Activated CD4-positive, alpha-beta memory T cell treated with anti-CD3 and anti-CD28 coated beads for 36 hours (primary cell): ENCODE data around the gene AK4. TPM values are rescaled to one million over a fixed set of nuclear protein-coding genes. Genes with fewer than 3 reads are reported as not detected.
"Not testable (repeated sequence)": the region's sequence is repeated elsewhere in the genome, so short reads cannot be mapped to it uniquely, and the experiment has no call there.

ENCODE experiments used
- CTCF ChIA-PET: fragments of 350-600 bp; sonication (Branson Sonifier 250); formaldehyde crosslinking; loops from one replicate; lab custom pipeline; 2021; ENCODE audit warnings: antibody characterized with exemption, inconsistent platforms; lab: Charles Lee
- POLR2A ChIA-PET: fragments of 350-600 bp; sonication (Branson Sonifier 250); formaldehyde crosslinking; loops from one replicate; lab custom pipeline; 2021; ENCODE audit warnings: antibody characterized with exemption; lab: Charles Lee
- DNase-seq: peaks from one replicate; pipeline ENCODE4 v3.0.0-alpha.2; 2020
- H3K27ac Mint-ChIP-seq: one replicate; pipeline ENCODE4 v1.8.0; 2021; ENCODE audit warnings: mixed read lengths
- H3K27me3 Mint-ChIP-seq: one replicate; pipeline ENCODE4 v1.8.0; 2021; ENCODE audit warnings: mixed read lengths
- H3K36me3 Mint-ChIP-seq: one replicate; pipeline ENCODE4 v1.8.0; 2021; ENCODE audit warnings: mixed read lengths
- H3K4me1 Mint-ChIP-seq: one replicate; pipeline ENCODE4 v1.8.0; 2021; ENCODE audit warnings: low read depth, mixed read lengths
- H3K4me3 Mint-ChIP-seq: one replicate; pipeline ENCODE4 v1.8.0; 2021; ENCODE audit warnings: mild to moderate bottlenecking, mixed read lengths
- H3K9me3 Mint-ChIP-seq: one replicate; pipeline ENCODE4 v1.8.0; 2021; ENCODE audit warnings: mixed read lengths
- intact Hi-C: fragments of 100-400 bp; cut with micrococcal nuclease; formaldehyde crosslinking; loops from one replicate; pipeline ENCODE4 v1.15.1; 2023
- total RNA-seq, 2 experiments: library from RNA; stranded (reverse); gene quantifications; one replicate each; pipeline ENCODE4 v1.2.3, GENCODE V29; 2021

Gene AK4
- total RNA-seq, 2 experiments from 2014 or later, result 42.7 to 45.5 TPM

DNA sequence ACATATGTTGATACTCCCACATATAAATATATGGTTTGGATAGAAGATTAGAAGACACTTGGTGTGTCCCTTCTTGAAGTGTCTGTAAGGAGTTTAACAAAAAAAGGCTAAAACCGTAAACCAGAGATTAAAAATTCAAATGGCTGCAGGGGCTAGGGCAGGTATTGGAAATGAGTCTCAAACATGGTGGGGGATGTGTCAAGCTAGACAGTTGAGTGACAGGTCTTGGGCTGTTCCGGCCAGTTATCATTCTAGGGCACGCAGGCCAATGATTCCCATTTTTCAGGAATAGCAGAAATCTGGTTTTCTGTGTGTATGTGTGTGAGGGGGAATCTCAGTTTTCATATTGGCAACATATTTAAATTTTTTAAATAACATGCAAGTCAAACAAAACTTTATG is 77.2 kb downstream of the AK4 start:
- Mint-ChIP-seq H3K4me1 (no peaks in the 10 kb centered on the region), H3K27me3 (peaks cover 17% of the 10 kb centered on the region), H3K36me3 (peaks cover 7% of the 10 kb centered on the region), H3K27ac (no peak overlapping the region), H3K4me3 (no peak overlapping the region), H3K9me3 (no peaks in the 10 kb centered on the region)
- ChIA-PET POLR2A (no interaction called here), CTCF (interaction anchor here (1.0 kb wide), 1 partner anchor 462 kb away, joined by 3 read pairs; no protein-coding TSS in a partner anchor)
- intact Hi-C loops, result no loop called here
- DNase-seq, result no peak

DNA sequence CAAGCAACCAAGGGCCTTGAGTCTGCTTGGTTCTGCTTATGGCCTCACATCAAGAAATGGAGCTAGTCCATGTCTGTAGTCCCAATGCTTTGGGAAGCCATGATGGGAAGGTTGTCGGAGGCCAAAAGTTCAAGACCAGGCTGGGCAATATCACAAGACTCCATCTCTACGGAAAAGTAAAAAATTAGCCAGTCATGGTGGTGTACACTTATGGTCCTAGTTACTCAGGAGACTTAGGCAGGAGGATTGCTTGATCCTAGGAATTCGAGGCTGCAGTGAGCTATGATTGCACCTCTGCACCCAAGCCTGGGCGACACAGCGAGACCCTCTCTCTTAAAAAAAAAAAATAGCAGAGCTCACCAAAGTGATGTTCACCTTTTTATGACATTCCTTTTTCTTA is 81.2 kb downstream of the AK4 start:
- H3K9me3 Mint-ChIP-seq, result no peaks in the 10 kb centered on the region
- H3K27me3 Mint-ChIP-seq, result peaks cover 19% of the 10 kb centered on the region
- no peak overlapping the region for H3K27ac Mint-ChIP-seq
- no peak for DNase-seq
- ChIA-PET POLR2A (interaction anchor here (0.6 kb wide), 1 partner anchor 1013 kb away, joined by 4 read pairs; no protein-coding TSS in a partner anchor), CTCF (interaction anchor here (0.5 to 1.6 kb wide), 2 partner anchors 459 to 1984 kb away, joined by 3 to 9 read pairs; no protein-coding TSS in a partner anchor)
- intact Hi-C loops, result no loop called here
- no peak overlapping the region for H3K4me3 Mint-ChIP-seq
- H3K4me1 Mint-ChIP-seq, result peaks cover 17% of the 10 kb centered on the region
- H3K36me3 Mint-ChIP-seq, result peaks cover 7% of the 10 kb centered on the region

DNA sequence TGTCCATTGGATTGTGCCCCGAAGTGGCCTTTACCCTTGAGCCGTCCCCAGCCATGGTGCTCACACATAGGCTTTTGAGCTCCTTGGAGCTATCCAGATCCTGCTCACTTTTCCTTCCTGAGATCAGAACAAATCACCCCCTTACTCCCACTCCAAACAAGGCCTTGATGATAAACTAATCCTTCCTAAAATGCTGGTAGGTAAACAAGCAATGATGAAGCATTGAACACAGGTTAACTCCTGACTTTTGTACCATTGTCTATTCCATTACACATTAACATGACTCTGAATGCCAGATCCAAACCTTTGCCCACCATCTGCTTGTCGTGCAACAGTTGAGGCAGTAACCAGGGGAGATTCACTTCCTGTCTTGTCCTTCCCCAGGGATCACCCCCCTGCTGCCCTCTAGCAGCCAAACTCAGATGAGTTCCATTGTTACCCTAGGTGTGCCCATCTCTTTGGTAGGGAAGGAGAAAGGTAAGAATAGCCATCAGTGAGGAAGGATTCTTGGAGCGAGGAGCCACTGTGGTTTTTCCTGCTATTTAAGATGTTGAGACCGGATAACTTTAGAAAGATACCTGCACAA is 81.8 kb downstream of the AK4 start:
- Mint-ChIP-seq H3K4me3 (no peak overlapping the region), H3K36me3 (peaks cover 5% of the 10 kb centered on the region), H3K9me3 (no peaks in the 10 kb centered on the region), H3K4me1 (peaks cover 17% of the 10 kb centered on the region), H3K27me3 (peaks cover 13% of the 10 kb centered on the region), H3K27ac (no peak overlapping the region)
- DNase-seq, result no peak
- intact Hi-C loops, result loop anchor here (1.0 to 10.0 kb wide), 4 partner anchors 16 to 1012 kb away; no protein-coding TSS in a partner anchor
- CTCF ChIA-PET, result interaction anchor here (0.5 to 1.6 kb wide), 2 partner anchors 458 to 1984 kb away, joined by 3 to 9 read pairs; no protein-coding TSS in a partner anchor
- POLR2A ChIA-PET, result interaction anchor here (0.6 kb wide), 1 partner anchor 1013 kb away, joined by 4 read pairs; no protein-coding TSS in a partner anchor

DNA sequence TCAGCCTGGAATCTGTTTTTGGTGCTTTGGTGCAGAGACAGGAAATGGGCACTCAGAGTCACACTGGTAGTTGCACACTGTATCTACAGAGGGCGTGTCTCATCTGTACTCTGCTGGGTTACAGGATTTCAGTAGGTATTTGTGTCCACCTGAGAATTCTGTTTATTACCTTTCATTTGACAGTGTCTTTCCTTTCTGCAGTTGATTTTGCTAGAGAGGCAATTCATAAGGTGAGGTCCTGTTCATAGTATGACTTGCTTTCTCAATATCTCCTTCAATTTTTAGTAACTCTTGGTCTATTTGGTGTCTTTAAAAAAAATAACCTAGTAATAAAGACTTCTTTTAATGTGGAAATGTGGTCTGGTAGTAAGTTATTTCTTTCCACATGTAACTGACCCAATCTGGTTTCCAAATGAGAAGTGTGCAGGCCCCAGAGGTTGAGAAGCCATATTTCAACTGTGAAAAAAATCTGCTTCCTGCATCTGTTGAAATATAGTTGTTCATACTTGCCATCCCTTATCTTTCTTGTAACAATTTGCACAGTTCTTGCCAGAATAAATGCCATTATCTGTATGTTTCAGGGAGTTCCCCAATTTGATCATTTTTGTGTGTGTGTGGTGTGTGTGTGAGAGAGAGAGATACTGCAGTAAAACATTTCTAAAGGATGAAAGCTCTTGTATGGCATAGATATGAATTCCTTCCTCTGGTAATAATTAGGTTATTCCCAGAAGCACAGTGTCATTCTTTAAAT is 82.9 kb downstream of the AK4 start:
- H3K4me1 Mint-ChIP-seq, result peaks cover 17% of the 10 kb centered on the region
- no peaks in the 10 kb centered on the region for H3K9me3 Mint-ChIP-seq
- peak overlapping the region; percentile 16 for H3K27ac Mint-ChIP-seq
- POLR2A ChIA-PET, result no interaction called here
- intact Hi-C loops, result loop anchor here (1.0 to 10.0 kb wide), 6 partner anchors 17 to 1011 kb away; no protein-coding TSS in a partner anchor
- peak; percentile 24 for DNase-seq
- peaks cover 7% of the 10 kb centered on the region for H3K27me3 Mint-ChIP-seq
- H3K4me3 Mint-ChIP-seq, result no peak overlapping the region
- CTCF ChIA-PET, result interaction anchor here (0.9 to 6.4 kb wide), 2 partner anchors 457 to 479 kb away, joined by 3 to 150 read pairs; no protein-coding TSS in a partner anchor
- no peaks in the 10 kb centered on the region for H3K36me3 Mint-ChIP-seq

DNA sequence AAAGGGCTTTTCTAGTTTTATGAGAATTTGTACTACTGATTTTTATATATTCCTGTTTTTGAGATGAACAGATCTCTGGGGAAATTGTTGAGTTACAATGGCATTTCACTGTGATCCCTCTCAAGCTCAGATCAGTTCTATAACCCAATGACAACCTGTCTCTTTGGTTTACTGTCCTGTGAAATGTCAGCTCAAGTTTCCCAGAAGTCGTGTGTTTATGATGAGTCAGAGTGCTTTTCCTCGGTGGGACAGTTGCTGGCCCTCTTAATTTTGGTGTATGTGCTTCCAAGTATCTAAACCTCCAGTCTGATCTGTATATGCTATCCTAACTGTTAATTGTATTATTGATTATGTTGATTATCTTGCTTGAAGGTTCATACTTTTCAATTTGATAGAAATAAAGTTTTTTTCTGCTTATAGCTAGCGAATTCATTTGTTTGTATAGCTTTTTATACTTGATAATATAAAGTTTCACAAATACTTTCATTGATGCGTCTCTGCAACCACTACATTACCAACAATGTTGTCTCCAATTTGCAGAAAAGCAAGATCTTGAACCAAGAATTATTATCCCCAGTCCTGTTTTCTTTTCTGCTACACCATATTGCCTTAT is 83.8 kb downstream of the AK4 start:
- intact Hi-C loops, result loop anchor here (1.0 to 10.0 kb wide), 5 partner anchors 23 to 1010 kb away; no protein-coding TSS in a partner anchor
- H3K27me3 Mint-ChIP-seq, result peaks cover 6% of the 10 kb centered on the region
- no peaks in the 10 kb centered on the region for H3K36me3 Mint-ChIP-seq
- H3K9me3 Mint-ChIP-seq, result no peaks in the 10 kb centered on the region
- H3K27ac Mint-ChIP-seq, result no peak overlapping the region
- CTCF ChIA-PET, result interaction anchor here (0.9 to 6.4 kb wide), 3 partner anchors 228 to 478 kb away, joined by 3 to 150 read pairs (median 3); no protein-coding TSS in a partner anchor
- peaks cover 17% of the 10 kb centered on the region for H3K4me1 Mint-ChIP-seq
- POLR2A ChIA-PET, result no interaction called here
- no peak overlapping the region for H3K4me3 Mint-ChIP-seq
- DNase-seq, result no peak

DNA sequence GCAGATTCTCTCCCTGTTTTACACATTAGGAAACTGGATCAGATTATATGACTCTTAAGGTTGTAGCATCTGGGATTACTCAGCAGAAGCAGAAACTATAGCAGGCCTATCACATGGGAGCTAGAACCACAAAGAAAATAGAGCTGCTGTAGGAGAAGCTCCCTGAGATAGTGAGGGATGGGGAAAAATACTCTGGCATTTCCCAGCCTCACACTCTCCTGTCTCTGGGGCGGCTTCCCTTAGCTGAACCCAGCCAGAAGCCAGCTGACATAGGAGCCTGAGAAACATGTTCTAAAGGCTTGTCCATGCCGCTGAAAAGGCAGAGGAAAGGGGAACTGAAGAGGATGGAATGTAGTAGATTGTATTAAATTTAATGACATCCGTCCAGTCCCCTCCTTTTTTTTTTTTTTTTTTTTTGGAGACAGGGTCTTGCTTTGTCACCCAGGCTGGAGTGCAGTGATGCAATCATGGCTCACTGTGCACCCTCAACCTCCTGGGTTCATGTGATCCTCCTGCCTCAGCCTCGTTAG is 84.5 kb downstream of the AK4 start:
- Mint-ChIP-seq H3K27ac (no peak overlapping the region), H3K9me3 (no peaks in the 10 kb centered on the region), H3K36me3 (no peaks in the 10 kb centered on the region), H3K27me3 (peaks cover 6% of the 10 kb centered on the region), H3K4me3 (no peak overlapping the region), H3K4me1 (peaks cover 17% of the 10 kb centered on the region)
- intact Hi-C loops, result loop anchor here (5.0 to 10.0 kb wide), 2 partner anchors 722 to 1010 kb away; no protein-coding TSS in a partner anchor
- ChIA-PET CTCF (interaction anchor here (1.0 to 6.4 kb wide), 3 partner anchors 227 to 455 kb away, joined by 3 to 150 read pairs (median 3); no protein-coding TSS in a partner anchor), POLR2A (no interaction called here)
- no peak for DNase-seq

DNA sequence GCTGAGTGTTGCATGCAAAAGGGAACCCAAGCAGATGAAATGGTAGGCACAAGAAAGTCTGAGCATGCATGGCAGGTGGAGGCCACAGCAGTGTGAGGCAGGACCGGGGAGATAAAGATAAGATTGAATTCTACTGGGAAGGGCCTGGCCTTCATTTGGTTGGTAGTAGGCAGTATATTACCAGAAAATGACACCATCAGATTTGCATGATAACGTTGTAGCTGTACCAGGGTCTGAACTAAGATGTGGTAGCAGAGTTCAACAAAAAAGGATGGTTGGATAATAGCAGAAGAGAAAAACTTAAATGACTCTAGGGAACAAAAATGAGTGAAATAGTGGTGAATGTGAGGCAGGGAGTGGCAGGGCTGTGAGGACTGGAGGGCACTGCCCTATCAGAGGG is 85.8 kb downstream of the AK4 start:
- Mint-ChIP-seq H3K36me3 (no peaks in the 10 kb centered on the region), H3K27me3 (peaks cover 6% of the 10 kb centered on the region), H3K27ac (no peak overlapping the region), H3K4me3 (no peak overlapping the region), H3K9me3 (no peaks in the 10 kb centered on the region), H3K4me1 (peaks cover 17% of the 10 kb centered on the region)
- POLR2A ChIA-PET, result no interaction called here
- DNase-seq, result no peak
- intact Hi-C loops, result loop anchor here (5.0 to 10.0 kb wide), 2 partner anchors 721 to 1009 kb away; no protein-coding TSS in a partner anchor
- CTCF ChIA-PET, result interaction anchor here (1.1 to 6.4 kb wide), 2 partner anchors 226 to 454 kb away, joined by 3 to 150 read pairs; no protein-coding TSS in a partner anchor

DNA sequence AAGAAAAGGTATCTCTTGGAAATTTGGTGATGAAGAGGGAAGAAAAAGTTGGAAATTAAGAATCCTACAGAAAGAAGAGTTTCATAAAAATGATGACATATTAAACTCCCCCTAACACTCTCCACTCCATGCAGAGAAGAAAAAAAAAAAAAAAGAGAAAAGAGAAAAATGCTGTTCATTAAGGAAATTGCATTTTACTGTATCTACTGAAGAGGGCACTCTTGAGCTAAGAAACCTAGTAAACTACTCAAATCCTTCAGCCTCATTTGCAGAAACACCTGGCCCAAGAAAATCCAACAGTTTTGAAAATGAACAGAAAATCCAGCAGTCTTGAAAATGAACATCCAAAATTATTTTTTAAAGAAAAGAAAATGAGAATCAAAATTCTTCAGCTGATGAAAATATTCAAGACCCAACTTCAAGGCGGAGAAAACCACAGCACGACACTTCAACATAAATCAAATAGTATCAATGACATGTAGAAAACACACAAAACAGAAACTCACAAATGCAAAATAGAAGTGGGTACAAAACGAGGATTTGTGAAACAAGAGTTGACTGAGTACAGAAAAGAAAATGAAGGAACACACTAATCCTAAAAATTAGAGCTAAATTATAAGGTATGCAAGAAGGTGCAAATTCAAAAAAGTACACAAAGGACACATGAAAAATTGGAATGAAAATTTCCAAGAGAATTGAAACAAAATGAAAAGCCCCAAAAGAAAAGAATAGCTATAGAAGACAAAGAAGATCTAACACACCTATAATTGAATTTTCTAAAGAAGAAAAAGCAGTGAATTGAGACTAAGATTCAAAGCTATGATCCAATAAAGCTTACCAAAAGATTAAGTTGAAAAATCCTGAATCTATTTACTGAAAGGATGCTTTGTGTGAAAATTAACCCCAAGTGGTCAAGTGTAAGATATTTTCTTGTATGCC is 88.1 kb downstream of the AK4 start:
- Mint-ChIP-seq H3K27me3 (peaks cover 5% of the 10 kb centered on the region), H3K4me3 (no peak overlapping the region), H3K4me1 (peaks cover 9% of the 10 kb centered on the region), H3K27ac (no peak overlapping the region), H3K36me3 (no peaks in the 10 kb centered on the region), H3K9me3 (no peaks in the 10 kb centered on the region)
- ChIA-PET POLR2A (interaction anchor here (0.6 kb wide), 1 partner anchor 13 kb away, joined by 3 read pairs; no protein-coding TSS in a partner anchor), CTCF (interaction anchor here (0.5 to 6.4 kb wide), 36 partner anchors 12 to 1006 kb away, joined by 3 to 150 read pairs (median 3); no protein-coding TSS in a partner anchor)
- intact Hi-C loops, result loop anchor here (1.0 to 10.0 kb wide), 3 partner anchors 223 to 719 kb away; no protein-coding TSS in a partner anchor
- DNase-seq, result no peak

DNA sequence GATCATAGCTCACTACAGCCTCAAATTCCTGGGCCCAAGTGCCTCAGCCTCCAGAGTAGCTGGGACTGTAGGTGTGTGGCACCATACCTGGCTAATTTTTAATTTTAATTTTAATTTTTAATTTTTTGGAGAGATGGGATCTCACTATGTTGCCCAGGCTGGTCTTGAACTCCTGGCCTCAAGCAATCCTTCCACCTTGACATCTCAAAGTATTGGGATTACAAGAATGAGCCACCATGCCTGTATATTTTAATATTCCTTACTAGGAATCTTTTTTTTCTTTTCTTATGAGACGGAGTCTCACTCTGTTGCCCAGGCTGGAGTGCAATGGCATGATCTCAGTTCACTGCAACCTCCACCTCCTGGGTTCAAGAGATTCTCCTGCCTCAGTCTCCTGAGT is 89.1 kb downstream of the AK4 start:
- intact Hi-C loops, result loop anchor here (10.0 kb wide), 1 partner anchor 718 kb away; no protein-coding TSS in a partner anchor
- H3K9me3 Mint-ChIP-seq, H3K4me1 Mint-ChIP-seq, DNase-seq, POLR2A ChIA-PET, H3K36me3 Mint-ChIP-seq, H3K4me3 Mint-ChIP-seq, H3K27me3 Mint-ChIP-seq, H3K27ac Mint-ChIP-seq: not testable (repeated sequence)
- CTCF ChIA-PET, result interaction anchor here (0.6 to 6.4 kb wide), 13 partner anchors 16 to 1008 kb away, joined by 3 to 150 read pairs (median 5); no protein-coding TSS in a partner anchor

DNA sequence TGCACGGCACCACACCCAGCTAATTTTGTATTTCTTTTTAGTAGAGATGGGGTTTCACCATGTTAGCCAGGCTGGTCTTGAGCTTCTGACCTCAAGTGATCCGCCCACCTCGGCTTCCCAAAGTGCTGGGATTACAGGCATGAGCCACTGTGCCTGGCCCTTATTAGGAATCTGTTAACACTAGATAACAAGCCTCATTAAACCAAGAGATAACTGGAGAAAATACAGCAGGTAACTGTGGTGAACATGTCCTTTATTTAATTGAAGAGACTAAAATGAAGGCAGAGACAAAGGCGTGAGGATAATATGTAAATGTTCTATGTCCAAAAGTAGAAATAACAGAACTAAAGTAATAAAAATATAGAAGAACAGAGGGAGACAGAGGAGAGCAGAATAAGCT is 89.5 kb downstream of the AK4 start:
- ChIA-PET POLR2A (no interaction called here), CTCF (interaction anchor here (0.6 to 6.4 kb wide), 6 partner anchors 19 to 1007 kb away, joined by 3 to 150 read pairs (median 9); no protein-coding TSS in a partner anchor)
- no peak for DNase-seq
- Mint-ChIP-seq H3K27ac (no peak overlapping the region), H3K4me1 (peaks cover under 1% of the 10 kb centered on the region), H3K36me3 (no peaks in the 10 kb centered on the region), H3K9me3 (no peaks in the 10 kb centered on the region), H3K27me3 (peaks cover 8% of the 10 kb centered on the region), H3K4me3 (no peak overlapping the region)
- intact Hi-C loops, result loop anchor here (10.0 kb wide), 1 partner anchor 717 kb away; no protein-coding TSS in a partner anchor
